IMR-90 (cell line): ENCODE data around the gene PCGF2. TPM values are rescaled to one million over a fixed set of nuclear protein-coding genes. Genes with fewer than 3 reads are reported as not detected.
A peak's percentile ranks its signal among the peaks of the same experiment; 100 is the strongest.

Experiments used
- ATAC-seq: fragments of 200-7000 bp; cut with Tn5 transposase; 2 replicates; pipeline ENCODE4 v1.9.1; 2020; ENCODE audit warnings: low read depth, mild to moderate bottlenecking, moderate library complexity
- BruUV-seq: library from RNA; stranded (reverse); fragments of 400-500 nt; replicated peaks from 2 replicates; lab custom pipeline; 2021; lab: Mats Ljungman, UMichigan
- CTCF ChIA-PET: fragments of 300-600 bp; formaldehyde crosslinking; extraction: SDS; loops from one replicate; lab custom pipeline; 2021; ENCODE audit warnings: antibody characterized with exemption; lab: Yijun Ruan, JAX
- POLR2A ChIA-PET: fragments of 300-600 bp; sonication (Branson Sonifier 250); formaldehyde crosslinking; loops from one replicate; lab custom pipeline; 2022; ENCODE audit warnings: antibody characterized with exemption; ENCODE audit not compliant: unreplicated experiment; lab: Charles Lee
- DNase-seq: peaks from one replicate; pipeline ENCODE4 v3.0.0; 2013
- H2AFZ ChIP-seq: replicated peaks from 2 replicates; pipeline ENCODE3; 2013; ENCODE audit warnings: low read length, mild to moderate bottlenecking; ENCODE audit not compliant: poor library complexity
- H2AK5ac ChIP-seq: 2 replicates; pipeline ENCODE4 v1.6.1; 2013; ENCODE audit warnings: low read depth, low read length, inconsistent platforms
- H2AK9ac ChIP-seq: replicated peaks from 2 replicates; pipeline ENCODE3; 2013; ENCODE audit warnings: mild to moderate bottlenecking, low read depth, low read length, moderate library complexity; ENCODE audit not compliant: poor library complexity
- H2BK120ac ChIP-seq: 2 replicates; pipeline ENCODE4 v1.6.1; 2013; ENCODE audit warnings: low read depth, low read length, inconsistent platforms
- H2BK15ac ChIP-seq: 3 replicates; pipeline ENCODE4 v1.6.1; 2013; ENCODE audit warnings: low read depth, low read length, inconsistent platforms
- H2BK20ac ChIP-seq: 2 replicates; pipeline ENCODE4 v1.6.1; 2013; ENCODE audit warnings: low read depth, mild to moderate bottlenecking, inconsistent platforms, low read length, moderate library complexity
- H2BK5ac ChIP-seq: 2 replicates; pipeline ENCODE4 v1.6.1; 2013; ENCODE audit warnings: mild to moderate bottlenecking, low read depth, low read length, inconsistent platforms; ENCODE audit not compliant: poor library complexity, severe bottlenecking
- H3K14ac ChIP-seq: replicated peaks from 2 replicates; pipeline ENCODE4 v1.6.1; 2013; ENCODE audit warnings: low read depth, low read length, inconsistent platforms
- H3K18ac ChIP-seq: 2 replicates; pipeline ENCODE4 v1.6.1; 2013; ENCODE audit warnings: low read depth, low read length, control low read depth
- H3K23ac ChIP-seq: 2 replicates; pipeline ENCODE4 v1.6.1; 2013; ENCODE audit warnings: low read depth, low read length, inconsistent platforms
- H3K27ac ChIP-seq: 2 replicates; pipeline ENCODE4 v1.5.1; 2013; ENCODE audit warnings: mild to moderate bottlenecking, control low read depth, low read length; ENCODE audit not compliant: insufficient read depth
- H3K27me3 ChIP-seq: 2 replicates; pipeline ENCODE4 v1.6.1; 2013; ENCODE audit warnings: low read length; ENCODE audit not compliant: control insufficient read depth, insufficient read depth
- H3K36me3 ChIP-seq: 2 replicates; pipeline ENCODE4 v1.6.1; 2013; ENCODE audit warnings: low read length, mixed read lengths; ENCODE audit not compliant: control insufficient read depth, insufficient read depth
- H3K4ac ChIP-seq: 2 replicates; pipeline ENCODE4 v1.6.1; 2013; ENCODE audit warnings: low read depth, low read length, inconsistent platforms
- H3K4me1 ChIP-seq: 2 replicates; pipeline ENCODE4 v1.6.1; 2013; ENCODE audit warnings: low read length, mixed read lengths; ENCODE audit not compliant: control insufficient read depth, insufficient read depth
- H3K4me2 ChIP-seq: 2 replicates; pipeline ENCODE4 v1.6.1; 2013; ENCODE audit warnings: low read depth, mild to moderate bottlenecking, control low read depth, low read length, moderate library complexity
- H3K4me3 ChIP-seq: 2 replicates; pipeline ENCODE4 v1.5.1; 2013; ENCODE audit warnings: low read depth, mild to moderate bottlenecking, control low read depth, low read length, moderate library complexity; ENCODE audit not compliant: insufficient read depth
- H3K56ac ChIP-seq: 2 replicates; pipeline ENCODE4 v1.6.1; 2013; ENCODE audit warnings: low read length, inconsistent platforms; ENCODE audit not compliant: insufficient read depth; ENCODE audit errors: extremely low read depth
- H3K79me1 ChIP-seq, 2 experiments: 2 replicates each; pipeline ENCODE4 v1.6.1; 2013; ENCODE audit warnings: low read length in 2 of 2, inconsistent platforms in 1 of 2, low read depth in 1 of 2
- H3K9ac ChIP-seq: 2 replicates; pipeline ENCODE4 v1.6.1; 2013; ENCODE audit warnings: low read depth, low read length, control low read depth
- H3K9me1 ChIP-seq: 2 replicates; pipeline ENCODE4 v1.6.1; 2013; ENCODE audit warnings: low read length, inconsistent platforms; ENCODE audit not compliant: insufficient read depth
- H3K9me3 ChIP-seq: 2 replicates; pipeline ENCODE4 v1.6.1; 2013; ENCODE audit warnings: low read length; ENCODE audit not compliant: control insufficient read depth, insufficient read depth
- H4K20me1 ChIP-seq: 2 replicates; pipeline ENCODE4 v1.6.1; 2013; ENCODE audit warnings: low read length, inconsistent platforms; ENCODE audit not compliant: insufficient read depth
- H4K5ac ChIP-seq: 2 replicates; pipeline ENCODE4 v1.6.1; 2013; ENCODE audit warnings: mild to moderate bottlenecking, low read depth, low read length, control low read depth
- H4K8ac ChIP-seq, 2 experiments: 2 replicates each; pipeline ENCODE4 v1.6.1; 2013; ENCODE audit warnings: low read depth in 2 of 2, low read length in 2 of 2, control low read depth in 1 of 2, inconsistent platforms in 1 of 2
- H4K91ac ChIP-seq: 2 replicates; pipeline ENCODE4 v1.6.1; 2013; ENCODE audit warnings: low read depth, low read length, inconsistent platforms; ENCODE audit not compliant: insufficient read depth
- BHLHE40 ChIP-seq: fragments of 150-350 bp; IDR thresholded peaks from 2 replicates; pipeline ENCODE4 v1.6.1; 2016; ENCODE audit warnings: mild to moderate bottlenecking, low read depth, low read length
- CEBPB ChIP-seq: IDR thresholded peaks from 2 replicates; pipeline ENCODE4 v1.6.1; 2012; ENCODE audit warnings: low read depth, low read length, improper control_type of control experiment
- CHD1 ChIP-seq: IDR thresholded peaks from 2 replicates; pipeline ENCODE4 v1.6.1; 2012; ENCODE audit warnings: low read depth, low read length, improper control_type of control experiment
- FOS ChIP-seq: fragments of 150-350 bp; IDR thresholded peaks from 2 replicates; pipeline ENCODE4 v1.6.1; 2016; ENCODE audit warnings: low read depth, low read length
- MAFK ChIP-seq: IDR thresholded peaks from 2 replicates; pipeline ENCODE4 v1.6.1; 2012; ENCODE audit warnings: low read depth, low read length, improper control_type of control experiment
- MAZ ChIP-seq: IDR thresholded peaks from 2 replicates; pipeline ENCODE4 v1.6.1; 2012; ENCODE audit warnings: low read depth, mild to moderate bottlenecking, low read length, improper control_type of control experiment, moderate library complexity, borderline replicate concordance
- MXI1 ChIP-seq: IDR thresholded peaks from 2 replicates; pipeline ENCODE4 v1.6.1; 2012; ENCODE audit warnings: low read depth, mild to moderate bottlenecking, low read length, moderate library complexity, borderline replicate concordance
- NFE2L2 ChIP-seq: fragments of 150-350 bp; IDR thresholded peaks from 2 replicates; pipeline ENCODE4 v1.6.1; 2016; ENCODE audit warnings: low read depth, mild to moderate bottlenecking, low read length
- POLR2A ChIP-seq: IDR thresholded peaks from 2 replicates; pipeline ENCODE4 v1.6.1; 2012; ENCODE audit warnings: mild to moderate bottlenecking, low read depth, low read length
- RAD21 ChIP-seq: IDR thresholded peaks from 2 replicates; pipeline ENCODE4 v1.6.1; 2012; ENCODE audit warnings: low read length, improper control_type of control experiment
- RCOR1 ChIP-seq: IDR thresholded peaks from 2 replicates; pipeline ENCODE4 v1.6.1; 2012; ENCODE audit warnings: mild to moderate bottlenecking, low read length, improper control_type of control experiment; ENCODE audit not compliant: insufficient replicate concordance
- RFX5 ChIP-seq: IDR thresholded peaks from 2 replicates; pipeline ENCODE4 v1.8.0; 2012; ENCODE audit warnings: low read depth, mild to moderate bottlenecking, low read length, moderate library complexity
- SMC3 ChIP-seq: fragments of 150-350 bp; IDR thresholded peaks from 2 replicates; pipeline ENCODE4 v1.6.1; 2016; ENCODE audit warnings: low read depth, mild to moderate bottlenecking, antibody characterized with exemption, low read length, moderate library complexity
- WGBS, 2 experiments: methylation state at CpG; one replicate each; pipeline versions ENCODE4 v1.1.5 to v1.1.7; 2013; ENCODE audit warnings: missing lambda C conversion rate in 2 of 2; ENCODE audit not compliant: insufficient read length in 1 of 2; ENCODE audit errors: extremely low coverage in 2 of 2; 5-methylcytosine and 5-hydroxymethylcytosine counted together
- dilution Hi-C: fragments of 300-500 bp; cut with HindIII; formaldehyde crosslinking; loops from one replicate; pipeline ENCODE4 v1.14.3; 2018; ENCODE audit warnings: low sequenced_read_pairs; ENCODE audit not compliant: unreplicated experiment
- in situ Hi-C: fragments of 300-500 bp; cut with MboI; formaldehyde crosslinking; loops from 3 replicates; pipeline ENCODE4 v1.14.3; 2019; ENCODE audit warnings: low sequenced_read_pairs, inconsistent platforms, mixed read lengths
- intact Hi-C: fragments of 100-400 bp; cut with micrococcal nuclease; formaldehyde crosslinking; loops from 2 replicates; pipeline ENCODE4 v1.10.0; 2022
- polyA plus RNA-seq, 3 experiments: library from polyadenylated mRNA; depleted of rRNA; stranded (reverse); fragments of >200 nt; gene quantifications; 2 replicates each; pipeline ENCODE4 v1.2.3, GENCODE V29; 2012; ENCODE audit warnings: low replicate concordance in 1 of 3
- total RNA-seq: library from RNA; depleted of rRNA; stranded (reverse); fragments of >200 nt; gene quantifications from 2 replicates; pipeline ENCODE4 v1.2.3, GENCODE V29; 2012
- TF ChIP-seq, protein P1 (sequence below): fragments of 150-350 bp; IDR thresholded peaks from 2 replicates; pipeline ENCODE4 v1.6.1; 2017; ENCODE audit warnings: mild to moderate bottlenecking, antibody characterized with exemption, low read length, low read depth
- TF ChIP-seq, protein P2 (sequence below): fragments of 150-350 bp; IDR thresholded peaks from 2 replicates; pipeline ENCODE4 v1.6.1; 2016; ENCODE audit warnings: low read depth, mild to moderate bottlenecking, low read length, moderate library complexity, borderline replicate concordance
- TF ChIP-seq, protein P3 (sequence below): conservative IDR thresholded peaks from 2 replicates; pipeline ENCODE4 v1.5.1; 2012; ENCODE audit warnings: mild to moderate bottlenecking, low read depth, low read length, improper control_type of control experiment

Gene PCGF2
- total and polyA plus RNA-seq, 2 of the 4 experiments (the other 2 are of a cell fraction), result 1.1 to 18.2 TPM

DNA sequence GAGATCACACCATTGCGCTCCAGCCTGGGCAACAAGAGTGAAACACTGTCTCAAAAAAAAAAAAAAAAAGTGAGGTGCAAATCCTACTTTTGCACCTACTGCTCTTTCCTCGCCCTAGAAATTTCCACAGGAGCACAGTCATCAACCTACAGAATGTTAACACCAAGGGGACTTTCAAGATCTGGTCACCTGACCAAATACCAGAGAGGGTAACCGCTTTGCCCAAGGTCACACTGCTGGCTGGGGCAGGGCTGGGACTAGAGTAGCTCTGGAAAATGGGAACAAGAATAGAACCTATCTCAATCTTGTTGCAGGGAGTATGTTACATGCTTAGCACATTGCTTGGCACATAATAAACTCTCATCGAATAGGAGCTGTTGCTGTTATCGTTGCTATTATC is 49.4 kb downstream of the PCGF2 start:
- no peak overlapping the region for H3K18ac ChIP-seq
- ChIA-PET CTCF (no interaction called here), POLR2A (no interaction called here)
- dilution Hi-C loops (no loop called here), intact Hi-C loops (no loop called here), in situ Hi-C loops (no loop called here)
- no peak overlapping the region for H2AFZ ChIP-seq
- H3K23ac ChIP-seq, result no peak overlapping the region
- peaks cover 14% of the 10 kb centered on the region for H3K4me1 ChIP-seq
- H4K5ac ChIP-seq, result no peak overlapping the region
- H3K4ac ChIP-seq, result no peak overlapping the region
- 79% methylated on average over 2 of the region's 5 CpGs; no CpG with 5 or more reads in 1 of the 2 experiments for WGBS, 2 experiments
- H4K8ac ChIP-seq, result no peak overlapping the region
- H2BK15ac ChIP-seq, result no peak overlapping the region
- TF ChIP-seq BHLHE40 (no peak), SMC3 (no peak), MAZ (no peak), RAD21 (no peak), RFX5 (no peak), FOS (no peak), RCOR1 (no peak), MXI1 (no peak), CEBPB (no peak), NFE2L2 (no peak), CHD1 (no peak), POLR2A (no peak), MAFK (no peak)
- TF ChIP-seq, protein P1, sequence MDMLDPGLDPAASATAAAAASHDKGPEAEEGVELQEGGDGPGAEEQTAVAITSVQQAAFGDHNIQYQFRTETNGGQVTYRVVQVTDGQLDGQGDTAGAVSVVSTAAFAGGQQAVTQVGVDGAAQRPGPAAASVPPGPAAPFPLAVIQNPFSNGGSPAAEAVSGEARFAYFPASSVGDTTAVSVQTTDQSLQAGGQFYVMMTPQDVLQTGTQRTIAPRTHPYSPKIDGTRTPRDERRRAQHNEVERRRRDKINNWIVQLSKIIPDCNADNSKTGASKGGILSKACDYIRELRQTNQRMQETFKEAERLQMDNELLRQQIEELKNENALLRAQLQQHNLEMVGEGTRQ, result no peak
- TF ChIP-seq, protein P2, sequence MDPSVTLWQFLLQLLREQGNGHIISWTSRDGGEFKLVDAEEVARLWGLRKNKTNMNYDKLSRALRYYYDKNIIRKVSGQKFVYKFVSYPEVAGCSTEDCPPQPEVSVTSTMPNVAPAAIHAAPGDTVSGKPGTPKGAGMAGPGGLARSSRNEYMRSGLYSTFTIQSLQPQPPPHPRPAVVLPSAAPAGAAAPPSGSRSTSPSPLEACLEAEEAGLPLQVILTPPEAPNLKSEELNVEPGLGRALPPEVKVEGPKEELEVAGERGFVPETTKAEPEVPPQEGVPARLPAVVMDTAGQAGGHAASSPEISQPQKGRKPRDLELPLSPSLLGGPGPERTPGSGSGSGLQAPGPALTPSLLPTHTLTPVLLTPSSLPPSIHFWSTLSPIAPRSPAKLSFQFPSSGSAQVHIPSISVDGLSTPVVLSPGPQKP, result no peak
- TF ChIP-seq, protein P3, sequence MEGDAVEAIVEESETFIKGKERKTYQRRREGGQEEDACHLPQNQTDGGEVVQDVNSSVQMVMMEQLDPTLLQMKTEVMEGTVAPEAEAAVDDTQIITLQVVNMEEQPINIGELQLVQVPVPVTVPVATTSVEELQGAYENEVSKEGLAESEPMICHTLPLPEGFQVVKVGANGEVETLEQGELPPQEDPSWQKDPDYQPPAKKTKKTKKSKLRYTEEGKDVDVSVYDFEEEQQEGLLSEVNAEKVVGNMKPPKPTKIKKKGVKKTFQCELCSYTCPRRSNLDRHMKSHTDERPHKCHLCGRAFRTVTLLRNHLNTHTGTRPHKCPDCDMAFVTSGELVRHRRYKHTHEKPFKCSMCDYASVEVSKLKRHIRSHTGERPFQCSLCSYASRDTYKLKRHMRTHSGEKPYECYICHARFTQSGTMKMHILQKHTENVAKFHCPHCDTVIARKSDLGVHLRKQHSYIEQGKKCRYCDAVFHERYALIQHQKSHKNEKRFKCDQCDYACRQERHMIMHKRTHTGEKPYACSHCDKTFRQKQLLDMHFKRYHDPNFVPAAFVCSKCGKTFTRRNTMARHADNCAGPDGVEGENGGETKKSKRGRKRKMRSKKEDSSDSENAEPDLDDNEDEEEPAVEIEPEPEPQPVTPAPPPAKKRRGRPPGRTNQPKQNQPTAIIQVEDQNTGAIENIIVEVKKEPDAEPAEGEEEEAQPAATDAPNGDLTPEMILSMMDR, result no peak
- H2BK20ac ChIP-seq, result no peak overlapping the region
- H3K9me3 ChIP-seq, result no peaks in the 10 kb centered on the region
- H3K36me3 ChIP-seq, result no peaks in the 10 kb centered on the region
- H3K79me1 ChIP-seq, result peaks cover 0 to 19% of the 10 kb centered on the region in 2 experiments; a peak in 2 of 4 replicates
- no peak overlapping the region for H3K27ac ChIP-seq
- peaks cover 10% of the 10 kb centered on the region for H3K9me1 ChIP-seq
- no peak overlapping the region for H3K9ac ChIP-seq
- H3K56ac ChIP-seq, result no peak overlapping the region
- H3K4me2 ChIP-seq, result no peak overlapping the region
- ATAC-seq (no peak), DNase-seq (no peak)
- BruUV-seq, result no TSS peak
- no peak overlapping the region for H2AK9ac ChIP-seq
- peak overlapping the region; percentile 1; the same call in 1 of the 2 replicates for H2AK5ac ChIP-seq
- H4K91ac ChIP-seq, result no peak overlapping the region
- H4K20me1 ChIP-seq, result no peaks in the 10 kb centered on the region
- H3K4me3 ChIP-seq, result no peak overlapping the region
- no peak overlapping the region for H2BK120ac ChIP-seq
- no peak overlapping the region for H2BK5ac ChIP-seq
- H3K14ac ChIP-seq, result no peak overlapping the region
- no peaks in the 10 kb centered on the region; the same call in 1 of the 2 replicates for H3K27me3 ChIP-seq
